ENCODE data around the gene MS4A10. TPM values are rescaled to one million over a fixed set of nuclear protein-coding genes. Genes with fewer than 3 reads are reported as not detected.
A peak's percentile ranks its signal among the peaks of the same experiment; 100 is the strongest.
"Not testable (repeated sequence)": the region's sequence is repeated elsewhere in the genome, so short reads cannot be mapped to it uniquely, and the experiment has no call there.

Gene MS4A10
- total RNA-seq, 3 donors from 2014 or later: not detected

- not testable (repeated sequence) for H3K4me1 Mint-ChIP-seq (ENCODE audit: low read depth); DNase-seq; H3K9me3 Mint-ChIP-seq; H3K4me3 Mint-ChIP-seq; H3K36me3 Mint-ChIP-seq (ENCODE audit: insufficient read depth); ATAC-seq
- peaks cover 51% of the 10 kb centered on the region for H3K27me3 Mint-ChIP-seq (ENCODE audit: low read depth)
Measured at GRCh38 chr11:60759438-60760225, 25.5 kb upstream of the MS4A10 start.

GRCh38 chr11:60761436-60762190 is 23.5 kb upstream of the MS4A10 start:
- H3K4me3 Mint-ChIP-seq: no peak overlapping the region
- ATAC-seq (no peak), DNase-seq (no peak)
- H3K4me1 Mint-ChIP-seq (ENCODE audit: low read depth): no peaks in the 10 kb centered on the region
- no peaks in the 10 kb centered on the region for H3K36me3 Mint-ChIP-seq (ENCODE audit: insufficient read depth)
- H3K27me3 Mint-ChIP-seq (ENCODE audit: low read depth): peaks cover 60% of the 10 kb centered on the region
- no peaks in the 10 kb centered on the region for H3K9me3 Mint-ChIP-seq

DNA sequence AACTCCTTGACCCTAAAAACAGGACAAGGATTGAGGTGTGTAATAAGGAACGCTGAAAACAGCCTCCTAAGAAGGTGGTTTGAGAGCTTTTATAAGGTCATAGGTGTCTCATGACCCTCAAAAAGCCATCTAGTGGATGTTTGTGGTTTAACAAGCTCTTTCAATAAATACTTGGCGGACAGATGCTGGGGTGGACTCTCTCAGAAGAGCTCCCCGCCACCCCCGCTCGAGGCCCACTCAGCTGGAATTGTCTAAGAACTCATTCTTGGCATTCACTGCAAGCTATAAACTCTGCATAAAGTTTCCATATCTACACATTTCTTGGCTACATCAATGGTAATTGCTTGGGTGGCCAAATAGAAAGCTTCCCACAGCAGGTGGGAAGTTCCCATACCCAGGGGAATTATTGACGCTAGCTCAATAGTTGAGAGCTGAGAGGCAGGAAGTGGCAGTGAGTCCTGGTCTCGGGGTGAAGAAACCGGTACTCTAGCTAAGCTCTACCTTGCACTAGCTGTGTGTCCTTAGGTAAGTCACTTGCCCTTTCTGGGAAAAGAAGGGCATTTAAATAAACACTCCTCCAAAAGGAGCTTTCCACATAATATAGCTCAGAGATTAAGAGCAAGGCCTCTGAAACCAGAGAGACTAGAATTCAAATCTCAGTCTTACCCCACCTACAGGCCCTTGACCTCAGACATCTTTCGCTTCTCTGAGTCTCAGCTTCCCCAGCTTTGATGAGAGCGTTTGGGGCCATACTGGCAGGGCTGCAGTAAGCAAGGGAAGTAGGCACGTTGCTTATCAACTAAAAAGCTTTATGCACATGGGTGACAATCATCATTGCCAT is 22.1 kb upstream of the MS4A10 start:
- Mint-ChIP-seq H3K4me1 (ENCODE audit: low read depth) (no peaks in the 10 kb centered on the region), H3K4me3 (no peak overlapping the region), H3K27me3 (ENCODE audit: low read depth) (peaks cover 55% of the 10 kb centered on the region), H3K36me3 (ENCODE audit: insufficient read depth) (no peaks in the 10 kb centered on the region), H3K9me3 (no peaks in the 10 kb centered on the region)
- DNase-seq (no peak), ATAC-seq (no peak)

DNA sequence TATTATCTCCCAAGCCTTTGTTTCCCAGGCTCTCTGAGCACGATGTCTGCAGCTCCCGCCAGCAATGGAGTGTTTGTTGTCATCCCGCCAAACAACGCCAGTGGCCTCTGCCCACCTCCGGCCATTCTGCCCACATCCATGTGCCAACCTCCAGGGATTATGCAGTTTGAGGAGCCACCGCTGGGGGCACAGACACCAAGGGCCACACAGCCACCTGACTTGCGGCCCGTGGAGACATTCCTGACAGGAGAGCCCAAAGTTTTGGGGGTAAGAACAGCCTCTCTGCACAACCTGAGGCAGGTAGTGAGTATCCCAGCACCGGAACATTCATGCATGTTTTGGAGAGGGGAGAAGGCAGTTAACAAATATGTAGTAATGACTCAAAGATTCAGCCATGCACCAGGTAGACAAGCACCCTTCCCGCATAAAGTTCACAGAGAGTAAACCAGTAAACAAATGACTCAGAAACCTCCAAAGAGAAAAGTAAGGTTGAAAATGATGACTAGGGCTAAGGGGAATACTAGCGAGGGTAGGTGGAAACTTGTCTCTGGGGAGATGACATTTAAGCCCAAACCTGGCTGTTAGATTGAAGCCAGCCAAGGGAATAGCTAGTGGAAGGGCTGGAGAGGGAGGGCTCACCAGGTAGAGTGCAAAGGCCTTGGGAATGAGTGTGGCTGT is 21.3 kb upstream of the MS4A10 start:
- no peaks in the 10 kb centered on the region for H3K36me3 Mint-ChIP-seq (ENCODE audit: insufficient read depth)
- peaks cover 58% of the 10 kb centered on the region for H3K27me3 Mint-ChIP-seq (ENCODE audit: low read depth)
- H3K4me1 Mint-ChIP-seq (ENCODE audit: low read depth): no peaks in the 10 kb centered on the region
- H3K4me3 Mint-ChIP-seq: no peak overlapping the region
- DNase-seq: no peak
- H3K9me3 Mint-ChIP-seq: no peaks in the 10 kb centered on the region
- ATAC-seq: no peak

DNA sequence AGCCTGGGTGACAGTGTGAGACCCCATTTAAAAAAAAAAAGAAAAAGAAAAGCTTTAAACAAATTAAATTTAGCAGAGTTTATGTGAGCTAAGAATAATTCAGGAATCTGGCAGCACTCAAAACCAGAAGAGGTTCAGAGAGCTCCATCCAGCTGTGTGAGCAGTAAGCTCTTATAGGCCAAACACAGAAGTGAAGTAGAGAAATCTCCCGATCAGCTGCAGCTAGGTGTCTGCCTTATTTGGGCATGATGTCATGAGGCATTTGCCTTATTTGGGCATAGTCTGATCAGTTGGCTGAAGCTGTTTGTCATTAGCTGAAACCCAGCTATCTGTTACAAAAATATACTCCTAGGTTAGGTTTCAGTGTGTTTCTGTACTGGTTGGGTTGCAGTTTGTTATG is 20.3 kb upstream of the MS4A10 start:
- peaks cover 51% of the 10 kb centered on the region for H3K27me3 Mint-ChIP-seq (ENCODE audit: low read depth)
- no peak overlapping the region for H3K4me3 Mint-ChIP-seq
- no peak for DNase-seq
- H3K4me1 Mint-ChIP-seq (ENCODE audit: low read depth): no peaks in the 10 kb centered on the region
- ATAC-seq: no peak
- H3K9me3 Mint-ChIP-seq: no peaks in the 10 kb centered on the region
- H3K36me3 Mint-ChIP-seq (ENCODE audit: insufficient read depth): no peaks in the 10 kb centered on the region

DNA sequence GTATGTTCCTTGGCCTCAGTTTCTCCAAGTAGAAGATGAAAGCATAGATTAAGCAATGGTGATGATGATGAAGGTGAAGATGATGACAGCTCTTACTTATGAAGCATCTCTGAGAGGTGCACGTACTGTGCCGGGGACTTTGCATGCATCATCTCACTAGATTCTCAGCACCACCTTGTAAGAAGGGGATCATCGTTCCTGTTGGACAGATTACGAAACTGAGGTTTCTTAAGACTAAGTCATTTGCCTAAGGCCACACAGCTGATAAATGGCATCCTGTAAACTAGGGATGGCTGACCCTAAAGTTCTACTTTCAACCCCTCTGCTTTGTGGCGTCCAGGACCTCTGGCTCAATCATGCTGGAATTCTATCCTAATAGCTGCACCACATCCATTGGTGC is 19.8 kb upstream of the MS4A10 start:
- H3K9me3 Mint-ChIP-seq: no peaks in the 10 kb centered on the region

GRCh38 chr11:60766547-60766946 is 18.6 kb upstream of the MS4A10 start:
- DNase-seq (no peak), ATAC-seq (no peak)
- no peak overlapping the region for H3K4me3 Mint-ChIP-seq
- H3K4me1 Mint-ChIP-seq (ENCODE audit: low read depth): no peaks in the 10 kb centered on the region
- H3K27me3 Mint-ChIP-seq (ENCODE audit: low read depth): peaks cover 36% of the 10 kb centered on the region
- H3K36me3 Mint-ChIP-seq (ENCODE audit: insufficient read depth): no peaks in the 10 kb centered on the region
- no peaks in the 10 kb centered on the region for H3K9me3 Mint-ChIP-seq

More for the DNA sequence above, 19.8 kb upstream of the MS4A10 start:
- Mint-ChIP-seq H3K4me3 (no peak overlapping the region), H3K27me3 (ENCODE audit: low read depth) (peaks cover 47% of the 10 kb centered on the region), H3K36me3 (ENCODE audit: insufficient read depth) (no peaks in the 10 kb centered on the region), H3K4me1 (ENCODE audit: low read depth) (no peaks in the 10 kb centered on the region)
- no peak for DNase-seq
- no peak for ATAC-seq

- H3K4me3 Mint-ChIP-seq: no peak overlapping the region
- H3K36me3 Mint-ChIP-seq (ENCODE audit: insufficient read depth): no peaks in the 10 kb centered on the region
- ATAC-seq (peak; percentile 27 to 46), DNase-seq (no peak)
- H3K4me1 Mint-ChIP-seq (ENCODE audit: low read depth): no peaks in the 10 kb centered on the region
- H3K27me3 Mint-ChIP-seq (ENCODE audit: low read depth): peaks cover 38% of the 10 kb centered on the region
- H3K9me3 Mint-ChIP-seq: no peaks in the 10 kb centered on the region
Measured at GRCh38 chr11:60767388-60767811, 17.7 kb upstream of the MS4A10 start.

- no peak for DNase-seq
- Mint-ChIP-seq H3K4me3 (no peak overlapping the region), H3K36me3 (ENCODE audit: insufficient read depth) (no peaks in the 10 kb centered on the region), H3K9me3 (no peaks in the 10 kb centered on the region), H3K27me3 (ENCODE audit: low read depth) (peaks cover 39% of the 10 kb centered on the region), H3K4me1 (ENCODE audit: low read depth) (no peaks in the 10 kb centered on the region)
- ATAC-seq: no peak
Measured at GRCh38 chr11:60768202-60768601, 16.9 kb upstream of the MS4A10 start.

DNA sequence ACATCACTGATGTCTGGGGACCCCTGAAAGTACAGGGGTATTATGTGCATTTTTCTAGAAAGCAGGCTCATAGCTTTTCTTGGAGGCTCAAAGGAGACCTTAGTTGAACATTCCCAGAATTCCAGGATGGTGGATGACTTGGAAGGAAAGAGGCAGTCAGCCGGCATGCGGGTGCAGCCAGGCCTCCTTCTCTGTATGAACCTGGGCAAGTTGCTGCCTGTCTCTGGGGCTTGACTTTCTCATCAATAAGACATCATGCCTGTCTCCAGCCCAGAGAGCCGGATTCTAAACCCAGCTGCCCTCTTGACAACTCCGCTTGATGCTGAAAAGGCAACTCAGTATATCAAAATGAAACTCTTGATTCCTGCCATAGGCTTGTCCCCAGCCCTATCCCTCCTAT is 15.9 kb upstream of the MS4A10 start:
- no peak for DNase-seq
- Mint-ChIP-seq H3K9me3 (no peaks in the 10 kb centered on the region), H3K27me3 (ENCODE audit: low read depth) (peaks cover 29% of the 10 kb centered on the region), H3K36me3 (ENCODE audit: insufficient read depth) (no peaks in the 10 kb centered on the region), H3K4me3 (no peak overlapping the region), H3K4me1 (ENCODE audit: low read depth) (peaks cover under 1% of the 10 kb centered on the region)
- no peak for ATAC-seq

- DNase-seq (no peak), ATAC-seq (no peak)
- Mint-ChIP-seq H3K27me3 (ENCODE audit: low read depth) (peaks cover 25% of the 10 kb centered on the region), H3K9me3 (no peaks in the 10 kb centered on the region), H3K4me3 (no peak overlapping the region), H3K36me3 (ENCODE audit: insufficient read depth) (no peaks in the 10 kb centered on the region), H3K4me1 (ENCODE audit: low read depth) (peaks cover 6% of the 10 kb centered on the region)
Measured at GRCh38 chr11:60769811-60770210, 15.3 kb upstream of the MS4A10 start.

DNA sequence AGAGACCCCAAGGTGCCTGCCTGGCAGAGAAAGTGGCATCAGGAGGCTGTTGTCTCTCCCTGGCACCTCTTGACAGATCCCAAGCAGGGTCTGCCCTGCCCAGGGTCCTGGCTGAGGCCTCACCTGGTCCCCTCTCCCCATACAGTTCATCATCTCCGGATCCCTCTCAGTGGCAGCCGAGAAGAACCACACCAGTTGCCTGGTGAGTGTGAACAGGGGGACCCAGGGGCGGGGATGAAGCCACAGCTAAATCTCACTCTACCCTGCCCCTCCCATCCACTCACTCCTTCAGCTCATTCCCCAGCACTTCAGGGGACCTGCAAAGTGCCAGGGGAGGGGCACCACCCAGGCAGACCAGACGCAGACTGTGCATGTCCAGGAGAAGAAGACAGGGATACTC is 14.0 kb upstream of the MS4A10 start:
- Mint-ChIP-seq H3K9me3 (no peaks in the 10 kb centered on the region), H3K36me3 (ENCODE audit: insufficient read depth) (no peaks in the 10 kb centered on the region), H3K4me1 (ENCODE audit: low read depth) (peaks cover 9% of the 10 kb centered on the region), H3K4me3 (no peak overlapping the region), H3K27me3 (ENCODE audit: low read depth) (peaks cover 19% of the 10 kb centered on the region)
- no peak for DNase-seq
- no peak for ATAC-seq

GRCh38 chr11:60771879-60772525 is 13.1 kb upstream of the MS4A10 start:
- Mint-ChIP-seq H3K36me3 (ENCODE audit: insufficient read depth) (no peaks in the 10 kb centered on the region), H3K9me3 (no peaks in the 10 kb centered on the region), H3K4me3 (no peak overlapping the region), H3K4me1 (ENCODE audit: low read depth) (peaks cover 9% of the 10 kb centered on the region), H3K27me3 (ENCODE audit: low read depth) (peaks cover 14% of the 10 kb centered on the region)
- ATAC-seq: no peak
- no peak for DNase-seq
